ENCODE measurements around the gene DLG3.

DNA sequence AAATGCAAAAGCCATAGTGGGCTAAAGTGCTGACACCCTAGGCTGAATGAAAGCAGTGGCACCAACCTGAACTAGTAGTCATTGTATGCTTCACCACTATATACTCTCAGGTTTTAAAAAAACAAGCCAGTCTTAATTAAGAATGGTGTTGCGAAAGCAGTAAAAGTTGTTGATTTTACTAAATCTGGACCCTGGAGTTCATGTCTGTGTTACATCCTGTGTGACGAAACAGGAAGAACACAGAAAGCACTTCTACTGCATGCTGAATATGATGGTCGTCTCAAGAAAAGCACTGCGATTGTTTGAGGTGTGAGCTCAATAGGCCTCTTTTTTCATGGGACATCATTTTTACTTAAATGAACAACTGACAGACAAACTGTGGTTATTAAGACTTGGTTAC lies 45.7 kb upstream of the DLG3 start:
- TF ChIP-seq FOSL1 (IDR thresholded peaks at IDR 0.05; ENCODE audit: low read depth): no peak
- TF ChIP-seq, protein P1, sequence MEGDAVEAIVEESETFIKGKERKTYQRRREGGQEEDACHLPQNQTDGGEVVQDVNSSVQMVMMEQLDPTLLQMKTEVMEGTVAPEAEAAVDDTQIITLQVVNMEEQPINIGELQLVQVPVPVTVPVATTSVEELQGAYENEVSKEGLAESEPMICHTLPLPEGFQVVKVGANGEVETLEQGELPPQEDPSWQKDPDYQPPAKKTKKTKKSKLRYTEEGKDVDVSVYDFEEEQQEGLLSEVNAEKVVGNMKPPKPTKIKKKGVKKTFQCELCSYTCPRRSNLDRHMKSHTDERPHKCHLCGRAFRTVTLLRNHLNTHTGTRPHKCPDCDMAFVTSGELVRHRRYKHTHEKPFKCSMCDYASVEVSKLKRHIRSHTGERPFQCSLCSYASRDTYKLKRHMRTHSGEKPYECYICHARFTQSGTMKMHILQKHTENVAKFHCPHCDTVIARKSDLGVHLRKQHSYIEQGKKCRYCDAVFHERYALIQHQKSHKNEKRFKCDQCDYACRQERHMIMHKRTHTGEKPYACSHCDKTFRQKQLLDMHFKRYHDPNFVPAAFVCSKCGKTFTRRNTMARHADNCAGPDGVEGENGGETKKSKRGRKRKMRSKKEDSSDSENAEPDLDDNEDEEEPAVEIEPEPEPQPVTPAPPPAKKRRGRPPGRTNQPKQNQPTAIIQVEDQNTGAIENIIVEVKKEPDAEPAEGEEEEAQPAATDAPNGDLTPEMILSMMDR (IDR thresholded peaks at IDR 0.05 in 2 of 3, conservative IDR thresholded peaks at IDR 0.05 in 1 of 3; ENCODE audit: borderline replicate concordance in 1 of 3, insufficient read depth in 1 of 3, low read depth in 2 of 3, low read length in 2 of 3): no peak
- TF ChIP-seq POLR2A (IDR thresholded peaks at IDR 0.05; ENCODE audit: borderline replicate concordance, extremely low read depth, insufficient read depth, insufficient read length): no peak
- TF ChIP-seq POLR2AphosphoS5 (IDR thresholded peaks at IDR 0.05; ENCODE audit: low read depth, low read length): no peak
- no peak for TF ChIP-seq JUND (IDR thresholded peaks at IDR 0.05)
- TF ChIP-seq RAD21 (IDR thresholded peaks at IDR 0.05; ENCODE audit: low read depth): no peak
- TF ChIP-seq, protein P2, sequence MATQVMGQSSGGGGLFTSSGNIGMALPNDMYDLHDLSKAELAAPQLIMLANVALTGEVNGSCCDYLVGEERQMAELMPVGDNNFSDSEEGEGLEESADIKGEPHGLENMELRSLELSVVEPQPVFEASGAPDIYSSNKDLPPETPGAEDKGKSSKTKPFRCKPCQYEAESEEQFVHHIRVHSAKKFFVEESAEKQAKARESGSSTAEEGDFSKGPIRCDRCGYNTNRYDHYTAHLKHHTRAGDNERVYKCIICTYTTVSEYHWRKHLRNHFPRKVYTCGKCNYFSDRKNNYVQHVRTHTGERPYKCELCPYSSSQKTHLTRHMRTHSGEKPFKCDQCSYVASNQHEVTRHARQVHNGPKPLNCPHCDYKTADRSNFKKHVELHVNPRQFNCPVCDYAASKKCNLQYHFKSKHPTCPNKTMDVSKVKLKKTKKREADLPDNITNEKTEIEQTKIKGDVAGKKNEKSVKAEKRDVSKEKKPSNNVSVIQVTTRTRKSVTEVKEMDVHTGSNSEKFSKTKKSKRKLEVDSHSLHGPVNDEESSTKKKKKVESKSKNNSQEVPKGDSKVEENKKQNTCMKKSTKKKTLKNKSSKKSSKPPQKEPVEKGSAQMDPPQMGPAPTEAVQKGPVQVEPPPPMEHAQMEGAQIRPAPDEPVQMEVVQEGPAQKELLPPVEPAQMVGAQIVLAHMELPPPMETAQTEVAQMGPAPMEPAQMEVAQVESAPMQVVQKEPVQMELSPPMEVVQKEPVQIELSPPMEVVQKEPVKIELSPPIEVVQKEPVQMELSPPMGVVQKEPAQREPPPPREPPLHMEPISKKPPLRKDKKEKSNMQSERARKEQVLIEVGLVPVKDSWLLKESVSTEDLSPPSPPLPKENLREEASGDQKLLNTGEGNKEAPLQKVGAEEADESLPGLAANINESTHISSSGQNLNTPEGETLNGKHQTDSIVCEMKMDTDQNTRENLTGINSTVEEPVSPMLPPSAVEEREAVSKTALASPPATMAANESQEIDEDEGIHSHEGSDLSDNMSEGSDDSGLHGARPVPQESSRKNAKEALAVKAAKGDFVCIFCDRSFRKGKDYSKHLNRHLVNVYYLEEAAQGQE (IDR thresholded peaks at IDR 0.05; ENCODE audit: low read depth): no peak
- TF ChIP-seq TCF7L2 (IDR thresholded peaks at IDR 0.05; ENCODE audit: borderline replicate concordance, extremely low read depth, insufficient read depth, insufficient read length): no peak
- no peak for TF ChIP-seq SRF (IDR thresholded peaks at IDR 0.05; ENCODE audit: low read depth)
- TF ChIP-seq CEBPB (IDR thresholded peaks at IDR 0.05; ENCODE audit: low read depth): no peak
- TF ChIP-seq EGR1 (IDR thresholded peaks at IDR 0.05; ENCODE audit: low read depth): no peak
- TF ChIP-seq YY1 (IDR thresholded peaks at IDR 0.05; ENCODE audit: extremely low read depth, insufficient replicate concordance, low read depth, low read length): no peak
